Dedifferentiated amniotic fluid mesenchymal stem cell (primary cell): ENCODE results near the gene CRIM1.

Source experiments
- DNase-seq: peaks from one replicate; pipeline ENCODE4 v3.0.0-alpha.2; 2016; ENCODE audit errors: extremely low spot score

The CRIM1 gene

GRCh38 chr2:36554531-36554930 lies 199.0 kb downstream of the CRIM1 start:
- no peak for DNase-seq

GRCh38 chr2:36555789-36556188 lies 200.2 kb downstream of the CRIM1 start:
- no peak for DNase-seq

GRCh38 chr2:36556842-36557241 lies 201.3 kb downstream of the CRIM1 start:
- DNase-seq: peak; percentile 33

- DNase-seq: no peak
Measured at GRCh38 chr2:36559221-36559942, 203.8 kb downstream of the CRIM1 start.

GRCh38 chr2:36560726-36561125 lies 205.1 kb downstream of the CRIM1 start:
- no peak for DNase-seq

DNA sequence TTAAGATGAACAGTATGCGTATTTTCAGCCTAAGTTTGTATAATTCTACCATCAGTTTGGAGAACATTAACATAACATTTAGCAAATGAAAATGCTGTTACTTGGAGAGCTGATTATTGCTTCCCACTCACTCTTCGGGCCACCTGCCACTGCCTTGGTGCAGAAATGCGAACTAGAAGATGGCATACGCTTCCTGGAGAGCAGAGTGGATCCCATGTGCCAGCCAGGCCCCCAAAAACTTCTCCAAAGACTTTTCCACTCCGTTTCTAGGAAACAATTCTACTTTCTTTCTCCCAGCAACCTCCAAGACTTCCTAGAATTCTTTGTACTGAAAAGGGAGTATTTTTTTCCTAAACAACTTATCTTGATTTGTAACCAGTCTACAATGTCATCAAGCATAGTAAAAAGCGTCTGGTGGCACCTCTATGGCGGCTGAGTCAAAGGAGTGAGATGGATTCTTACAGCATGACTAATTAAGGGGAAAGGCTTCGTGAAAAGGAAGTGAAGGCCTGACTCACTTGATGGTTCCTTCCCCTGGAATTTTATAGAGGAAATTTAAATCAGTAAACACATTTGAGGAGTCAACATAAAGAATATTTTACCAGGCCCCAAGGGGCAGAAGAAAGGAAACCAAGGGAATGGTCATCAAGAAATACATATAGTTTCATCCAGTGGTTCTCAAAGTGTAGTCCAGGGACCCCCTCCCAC lies 205.8 kb downstream of the CRIM1 start:
- peak; percentile 77 for DNase-seq

DNA sequence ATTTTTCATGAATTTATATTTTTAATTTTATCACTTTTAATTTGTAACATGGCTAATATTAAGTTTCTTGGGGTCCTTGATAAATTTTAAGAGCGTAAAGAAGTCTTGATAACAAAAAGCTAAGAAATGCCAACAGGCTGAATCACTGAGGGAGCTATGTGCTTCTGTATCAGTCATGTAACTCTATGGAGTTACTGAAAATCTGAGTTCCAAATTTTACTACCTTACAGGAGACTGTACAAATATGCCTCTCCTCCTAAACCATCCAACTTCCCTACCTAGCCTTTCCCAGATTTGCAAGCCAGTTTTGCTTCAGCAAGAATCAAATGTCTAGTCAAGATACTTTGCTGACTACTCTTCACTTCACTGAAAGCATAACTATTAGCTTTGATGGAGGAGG lies 206.7 kb downstream of the CRIM1 start:
- DNase-seq: peak; percentile 48

- DNase-seq: no peak
Measured at GRCh38 chr2:36562973-36563532, 207.5 kb downstream of the CRIM1 start.

- DNase-seq: no peak
Measured at GRCh38 chr2:36564377-36564930, 208.9 kb downstream of the CRIM1 start.

GRCh38 chr2:36565712-36566111 lies 210.1 kb downstream of the CRIM1 start:
- no peak for DNase-seq

- no peak for DNase-seq
Measured at GRCh38 chr2:36566887-36567286, 211.3 kb downstream of the CRIM1 start.

DNA sequence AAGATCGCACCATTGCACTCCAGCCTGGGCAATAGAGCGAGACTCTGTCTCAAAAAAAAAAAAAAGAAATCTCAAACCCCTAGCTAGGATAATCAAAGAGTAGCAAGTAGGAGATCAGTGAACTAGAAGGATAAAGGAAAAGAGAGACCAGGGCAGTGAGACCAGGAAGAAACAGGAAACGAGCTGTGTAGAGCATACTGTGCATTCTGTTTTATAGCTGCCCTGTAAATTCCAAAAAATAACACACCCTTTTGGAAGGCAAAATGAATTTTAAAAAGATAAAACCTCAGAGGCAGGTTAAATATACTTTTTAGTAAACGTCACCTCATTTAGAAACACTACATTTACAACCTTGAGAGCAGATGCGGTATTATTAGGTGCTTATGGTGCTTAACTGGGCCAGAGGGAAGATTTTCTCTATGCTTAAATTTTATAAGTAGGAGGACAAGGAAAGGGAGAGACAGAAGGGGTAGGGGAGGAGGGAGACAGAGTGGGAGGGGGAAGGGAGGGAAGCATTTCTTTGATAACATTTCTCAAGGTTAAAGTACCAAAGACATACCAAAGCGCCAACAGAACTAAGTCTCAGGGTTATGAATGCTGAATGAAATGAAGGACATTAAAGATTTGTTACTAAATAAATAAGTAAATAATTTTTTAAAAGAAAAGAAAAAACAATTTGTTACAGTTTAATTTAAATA lies 212.3 kb downstream of the CRIM1 start:
- DNase-seq: no peak

- peak; percentile 55 for DNase-seq
Measured at GRCh38 chr2:36568516-36569246, 213.1 kb downstream of the CRIM1 start.

- no peak for DNase-seq
Measured at GRCh38 chr2:36569267-36569856, 213.8 kb downstream of the CRIM1 start.

DNA sequence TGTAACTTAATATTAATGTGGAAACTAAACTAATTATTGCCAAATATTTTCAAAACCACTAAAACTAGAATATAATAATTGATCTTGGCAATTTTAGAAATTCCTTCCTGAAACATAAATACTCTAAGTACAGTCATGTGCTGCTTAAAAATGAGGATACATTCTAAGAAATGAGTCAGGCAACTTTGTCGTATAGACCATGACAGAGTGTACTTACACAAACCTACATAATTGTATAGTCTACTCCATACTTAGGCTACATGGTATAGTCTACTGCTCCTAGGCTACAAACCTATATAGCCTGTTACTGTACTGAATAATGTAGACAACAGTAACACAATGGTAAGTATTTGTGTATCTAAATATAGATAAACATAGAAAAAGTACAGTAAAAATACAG lies 214.8 kb downstream of the CRIM1 start:
- DNase-seq: no peak

GRCh38 chr2:36572054-36572718 lies 216.6 kb downstream of the CRIM1 start:
- no peak for DNase-seq

DNA sequence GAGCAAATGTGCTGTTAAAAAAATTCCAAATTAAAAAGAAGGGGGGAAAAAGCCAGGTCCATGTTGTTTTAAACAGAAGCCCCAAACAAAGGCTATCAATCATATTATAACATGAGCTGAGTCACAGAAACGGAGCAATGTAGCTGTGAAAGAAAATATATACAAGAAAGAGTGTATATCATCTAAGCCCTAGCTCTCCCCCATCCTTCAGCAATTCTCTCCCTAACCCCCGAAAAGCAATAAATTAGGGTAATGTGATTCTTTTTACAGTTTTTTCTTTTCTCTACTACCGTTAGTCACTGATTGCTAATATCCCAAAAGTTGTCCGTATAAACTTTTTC lies 217.1 kb downstream of the CRIM1 start:
- no peak for DNase-seq

- DNase-seq: no peak
Measured at GRCh38 chr2:36573165-36573564, 217.6 kb downstream of the CRIM1 start.

GRCh38 chr2:36574560-36574959 lies 219.0 kb downstream of the CRIM1 start:
- DNase-seq: no peak

- DNase-seq: no peak
Measured at GRCh38 chr2:36577884-36578283, 222.3 kb downstream of the CRIM1 start.
